Vagina (tissue), 2 donors: ENCODE measurements around the gene SGCD.

Experiments
- POLR2A ChIP-seq, 2 donors: fragments of 450-650 bp; IDR thresholded peaks; one replicate each; pipeline ENCODE4 v1.6.1; 2017; ENCODE audit warnings: antibody characterized with exemption in 2 of 2, mild to moderate bottlenecking in 2 of 2, moderate library complexity in 2 of 2
- POLR2AphosphoS5 ChIP-seq, 2 donors: sonication (generic); formaldehyde crosslinking; IDR thresholded peaks; one replicate each; pipeline ENCODE4 v1.9.0; 2017; ENCODE audit warnings: antibody characterized with exemption in 2 of 2, mild to moderate bottlenecking in 2 of 2, low read depth in 1 of 2; ENCODE audit not compliant: insufficient read depth in 1 of 2
- TF ChIP-seq, protein P1 (sequence below), 3 experiments: fragments of 450-650 bp in 2 of 3; fragments of 200-600 bp in 1 of 3; sonication (generic) in 1 of 3; IDR thresholded peaks; one replicate each; pipeline ENCODE4 v1.5.1; 2017 to 2019; ENCODE audit warnings: antibody characterized with exemption in 3 of 3, mild to moderate bottlenecking in 2 of 3, moderate library complexity in 2 of 3

DNA sequence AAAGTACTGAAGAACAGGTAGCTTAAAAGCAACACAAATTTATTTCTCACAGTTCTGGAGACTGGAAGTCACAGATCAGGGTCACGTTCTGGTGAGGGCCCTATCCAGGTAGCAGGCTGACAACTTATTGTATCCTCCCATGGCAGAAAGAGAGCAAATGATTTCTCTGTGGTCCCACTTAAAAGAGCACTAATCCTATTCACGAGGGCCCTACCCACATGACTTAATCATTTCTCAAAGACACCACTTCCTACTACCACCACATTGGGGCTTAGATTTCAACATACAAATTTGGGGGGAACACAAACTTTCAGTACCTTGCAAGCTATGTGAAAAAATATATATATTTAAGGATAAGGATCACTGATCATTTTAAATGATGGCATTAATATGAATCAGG lies 447.3 kb downstream of the SGCD start:
- TF ChIP-seq POLR2A (IDR thresholded peaks at IDR 0.05) (no peak), POLR2AphosphoS5 (IDR thresholded peaks at IDR 0.05; ENCODE audit: insufficient read depth in 1 of 2, low read depth in 1 of 2) (no peak)
- TF ChIP-seq, protein P1, sequence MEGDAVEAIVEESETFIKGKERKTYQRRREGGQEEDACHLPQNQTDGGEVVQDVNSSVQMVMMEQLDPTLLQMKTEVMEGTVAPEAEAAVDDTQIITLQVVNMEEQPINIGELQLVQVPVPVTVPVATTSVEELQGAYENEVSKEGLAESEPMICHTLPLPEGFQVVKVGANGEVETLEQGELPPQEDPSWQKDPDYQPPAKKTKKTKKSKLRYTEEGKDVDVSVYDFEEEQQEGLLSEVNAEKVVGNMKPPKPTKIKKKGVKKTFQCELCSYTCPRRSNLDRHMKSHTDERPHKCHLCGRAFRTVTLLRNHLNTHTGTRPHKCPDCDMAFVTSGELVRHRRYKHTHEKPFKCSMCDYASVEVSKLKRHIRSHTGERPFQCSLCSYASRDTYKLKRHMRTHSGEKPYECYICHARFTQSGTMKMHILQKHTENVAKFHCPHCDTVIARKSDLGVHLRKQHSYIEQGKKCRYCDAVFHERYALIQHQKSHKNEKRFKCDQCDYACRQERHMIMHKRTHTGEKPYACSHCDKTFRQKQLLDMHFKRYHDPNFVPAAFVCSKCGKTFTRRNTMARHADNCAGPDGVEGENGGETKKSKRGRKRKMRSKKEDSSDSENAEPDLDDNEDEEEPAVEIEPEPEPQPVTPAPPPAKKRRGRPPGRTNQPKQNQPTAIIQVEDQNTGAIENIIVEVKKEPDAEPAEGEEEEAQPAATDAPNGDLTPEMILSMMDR (IDR thresholded peaks at IDR 0.05), result no peak
